K562 (cell line): ENCODE measurements around the gene SLC30A4. TPM values are rescaled to one million over a fixed set of nuclear protein-coding genes. Genes with fewer than 3 reads are reported as not detected.
A peak's percentile ranks its signal among the peaks of the same experiment; 100 is the strongest.

Experiments used
- ARID3A ChIP-seq: IDR thresholded peaks from 2 replicates; pipeline ENCODE4 v1.6.1; 2012; ENCODE audit warnings: low read depth, low read length, improper control_type of control experiment, borderline replicate concordance
- BDP1 ChIP-seq: IDR thresholded peaks from 3 replicates; pipeline ENCODE4 v1.6.1; 2011; ENCODE audit not compliant: insufficient read length, insufficient read depth
- CBX2 ChIP-seq: fragments of 200-600 bp; sonication (generic); IDR thresholded peaks from one replicate; pipeline ENCODE4 v1.6.1; 2012; ENCODE audit warnings: mild to moderate bottlenecking, low read length, inconsistent platforms; ENCODE audit not compliant: insufficient read depth, poor library complexity, severe bottlenecking
- CREM ChIP-seq: IDR thresholded peaks from 2 replicates; pipeline ENCODE4 v1.6.1; 2014; ENCODE audit warnings: antibody characterized with exemption, low read depth
- ELF4 ChIP-seq: fragments of 450-650 bp; formaldehyde crosslinking; IDR thresholded peaks from 2 replicates; pipeline ENCODE4 v1.4.0; 2022; ENCODE audit warnings: missing genetic modification characterization
- ETV5 ChIP-seq: sonication (generic); formaldehyde crosslinking; IDR thresholded peaks from 2 replicates; pipeline ENCODE4 v1.4.0; 2020; ENCODE audit warnings: low read depth, mild to moderate bottlenecking, missing genetic modification reagents
- FOS ChIP-seq: IDR thresholded peaks from 3 replicates; pipeline ENCODE4 v1.6.1; 2011; ENCODE audit not compliant: insufficient read length; ENCODE audit errors: extremely low read depth
- GABPB1 ChIP-seq: sonication (generic); formaldehyde crosslinking; IDR thresholded peaks from 2 replicates; pipeline ENCODE4 v1.8.0; 2022; ENCODE audit warnings: mild to moderate bottlenecking, missing genetic modification reagents
- HMG20A ChIP-seq: fragments of 450-650 bp; formaldehyde crosslinking; conservative IDR thresholded peaks from 2 replicates; pipeline ENCODE4 v1.4.0; 2020; ENCODE audit warnings: mild to moderate bottlenecking, mixed read lengths
- HNRNPUL1 ChIP-seq: fragments of 200-400 bp; formaldehyde crosslinking; IDR thresholded peaks from 2 replicates; pipeline ENCODE4 v1.6.1; 2017; ENCODE audit warnings: low read length
- KDM5B ChIP-seq: fragments of 200-600 bp; sonication (generic); IDR thresholded peaks from 2 replicates; pipeline ENCODE4 v1.6.1; 2012; ENCODE audit warnings: low read depth, mild to moderate bottlenecking, moderate library complexity, low read length, control low read depth, inconsistent platforms; ENCODE audit not compliant: insufficient replicate concordance
- MXD1 ChIP-seq: fragments of 250-450 bp; sonication (Bioruptor Pico); IDR thresholded peaks from 2 replicates; pipeline ENCODE4 v1.8.0; 2021; ENCODE audit warnings: borderline replicate concordance, mild to moderate bottlenecking, moderate library complexity; ENCODE audit not compliant: poor library complexity, severe bottlenecking
- NCOA6 ChIP-seq: fragments of 450-650 bp; IDR thresholded peaks from 2 replicates; pipeline ENCODE4 v1.6.1; 2017; ENCODE audit warnings: mild to moderate bottlenecking
- PML ChIP-seq: IDR thresholded peaks from 2 replicates; pipeline ENCODE4 v1.6.1; 2012; ENCODE audit warnings: low read length, inconsistent platforms
- POLR2H ChIP-seq: IDR thresholded peaks from 2 replicates; pipeline ENCODE4 v1.6.1; 2016; ENCODE audit warnings: missing genetic modification characterization, low read depth, mild to moderate bottlenecking, control low read depth, missing compliant biosample characterization, moderate library complexity
- PTBP1 ChIP-seq: fragments of 200-400 bp; formaldehyde crosslinking; IDR thresholded peaks from 2 replicates; pipeline ENCODE4 v1.6.1; 2017; ENCODE audit warnings: low read depth, low read length
- RUNX1 ChIP-seq: sonication (generic); IDR thresholded peaks from 2 replicates; pipeline ENCODE4 v1.6.1; 2016; ENCODE audit warnings: antibody characterized with exemption, low read depth
- SIN3A ChIP-seq, 2 experiments: fragments of 150-350 bp in 1 of 2; IDR thresholded peaks; 2 replicates each; pipeline ENCODE4 v1.6.1; 2011 to 2016; ENCODE audit warnings: borderline replicate concordance in 2 of 2, low read depth in 2 of 2, low read length in 2 of 2, mild to moderate bottlenecking in 2 of 2, moderate library complexity in 2 of 2; ENCODE audit not compliant: control insufficient read depth in 1 of 2
- SNIP1 ChIP-seq: fragments of 450-650 bp; IDR thresholded peaks from 2 replicates; pipeline ENCODE4 v1.7.1; 2017; ENCODE audit warnings: low read depth, mild to moderate bottlenecking
- TOE1 ChIP-seq, 2 experiments: fragments of 450-650 bp in 1 of 2; sonication (generic) in 1 of 2; formaldehyde crosslinking in 1 of 2; IDR thresholded peaks; 2 replicates each; pipeline versions ENCODE4 v1.7.1 to v1.8.0; 2016 to 2022; ENCODE audit warnings: borderline replicate concordance in 2 of 2, mild to moderate bottlenecking in 2 of 2, antibody characterized with exemption in 1 of 2, inconsistent platforms in 1 of 2, low read depth in 1 of 2, missing genetic modification reagents in 1 of 2, moderate library complexity in 1 of 2
- ZNF212 ChIP-seq: fragments of 450-650 bp; formaldehyde crosslinking; IDR thresholded peaks from 2 replicates; pipeline ENCODE4 v1.4.0; 2020; ENCODE audit warnings: mild to moderate bottlenecking
- ZNF311 ChIP-seq: fragments of 250-450 bp; sonication (Bioruptor Pico); IDR thresholded peaks from 2 replicates; pipeline ENCODE4 v1.4.0; 2020; ENCODE audit warnings: mild to moderate bottlenecking, moderate library complexity
- ZNF316 ChIP-seq: fragments of 450-650 bp; IDR thresholded peaks from 2 replicates; pipeline ENCODE4 v1.6.1; 2016
- ZNF644 ChIP-seq: fragments of 200-800 bp; sonication (Bioruptor generic); IDR thresholded peaks from 2 replicates; pipeline ENCODE4 v1.6.1; 2016; ENCODE audit warnings: low read depth, missing genetic modification characterization, missing compliant biosample characterization
- ZNF668 ChIP-seq: fragments of 250-450 bp; sonication (Bioruptor Pico); IDR thresholded peaks from 2 replicates; pipeline ENCODE4 v1.8.0; 2022; ENCODE audit warnings: mild to moderate bottlenecking, inconsistent platforms
- ZNF77 ChIP-seq: fragments of 250-450 bp; sonication (Bioruptor Pico); IDR thresholded peaks from 2 replicates; pipeline ENCODE4 v1.5.0; 2020
- polyA plus RNA-seq, 8 experiments: library from polyadenylated mRNA; depleted of rRNA in 4 of 8; stranded (reverse) in 5 of 8; unstranded in 3 of 8; fragments of >200 nt; fragmentation: Nextera tagmentation in 2 of 8; fragmentation: Illumina TruSeq in 1 of 8; extraction: Ambion mirVana in 2 of 8; extraction: Trizol in 1 of 8; gene quantifications; 2 replicates each; pipeline versions ENCODE4 v1.2.1 to v1.2.3, GENCODE V29; 2011 to 2014; ENCODE audit warnings: inconsistent platforms in 1 of 8, missing spikeins in 1 of 8
- total RNA-seq, 7 experiments: library from RNA; depleted of rRNA in 6 of 7; stranded (reverse); fragments of >200 nt in 6 of 7; fragmentation: Illumina TruSeq in 2 of 7; extraction: Trizol in 2 of 7; gene quantifications; 2 replicates each; pipeline versions ENCODE4 v1.2.1 to v1.2.3, GENCODE V29; 2011 to 2021; ENCODE audit warnings: low replicate concordance in 1 of 7
- TF ChIP-seq, protein P1 (sequence below), 2 experiments: fragments of 250-450 bp in 1 of 2; fragments of 450-650 bp in 1 of 2; sonication (Bioruptor Pico) in 1 of 2; IDR thresholded peaks; 2 replicates each; pipeline versions ENCODE4 v1.6.1 to v1.8.0; 2016 to 2021; ENCODE audit warnings: mild to moderate bottlenecking in 2 of 2, moderate library complexity in 2 of 2, missing compliant biosample characterization in 1 of 2, missing genetic modification characterization in 1 of 2

The SLC30A4 gene
- total and polyA plus RNA-seq, 9 of the 15 experiments (the other 6 are each of a cell fraction or from before 2014, with no cell fraction given), result 0.21 to 0.73 (median 0.36) TPM

DNA sequence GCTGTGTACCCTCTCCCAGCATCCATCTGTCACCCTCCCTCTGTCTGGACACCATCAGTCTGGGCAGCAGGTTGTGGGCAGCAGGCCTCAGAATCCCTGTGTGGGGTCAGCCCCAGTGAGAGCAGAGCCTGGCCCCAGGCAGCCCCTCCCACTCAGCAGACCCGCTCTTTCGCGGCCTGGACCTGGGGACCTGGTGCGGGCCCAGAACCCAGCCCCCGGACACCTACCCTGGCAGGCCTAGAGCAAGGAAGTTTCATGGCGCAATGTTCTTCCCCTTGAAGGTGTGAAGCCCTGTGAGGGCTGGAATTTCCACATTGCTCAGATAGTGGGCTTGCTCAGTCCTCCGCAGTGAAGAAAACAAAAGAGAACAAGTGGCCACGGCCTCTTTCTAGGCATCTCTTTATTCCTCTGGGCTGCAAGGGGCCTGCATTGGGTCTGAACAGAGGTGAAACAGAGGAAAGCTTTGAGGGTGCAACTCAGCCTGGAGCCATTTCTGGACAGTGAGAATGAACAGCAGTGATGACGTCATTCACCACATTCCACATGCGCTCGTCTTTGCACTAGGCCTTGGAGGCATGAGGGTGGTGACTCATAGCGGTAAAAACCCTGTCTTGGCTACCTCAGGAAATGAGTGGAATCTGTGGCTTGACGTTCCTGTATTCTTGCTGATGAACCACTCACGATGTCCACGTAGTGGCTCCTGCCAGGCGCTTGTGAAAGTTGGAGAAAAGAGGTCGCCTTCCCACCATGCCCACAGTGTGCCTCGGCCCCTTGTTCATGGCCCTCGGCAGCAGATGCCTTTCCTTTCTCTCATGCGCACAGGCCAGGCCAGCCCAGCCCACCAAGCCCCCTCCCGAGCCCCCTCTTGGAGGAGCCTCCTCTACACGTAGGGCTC, 66.1 kb downstream of the SLC30A4 start (continued):
- TF ChIP-seq PTBP1, result no peak
- no peak for TF ChIP-seq BDP1
- TF ChIP-seq SNIP1, result no peak
- no peak for TF ChIP-seq PML
- no peak for TF ChIP-seq HNRNPUL1
- no peak for TF ChIP-seq SIN3A (IDR thresholded peaks at IDR 0.05; ENCODE audit: borderline replicate concordance in 2 of 2, control insufficient read depth in 1 of 2, low read depth in 2 of 2, low read length in 2 of 2)
- no peak for TF ChIP-seq NCOA6
- peak; percentile 51 for TF ChIP-seq FOS
- TF ChIP-seq TOE1 (IDR thresholded peaks at IDR 0.05; ENCODE audit: borderline replicate concordance), result no peak
- TF ChIP-seq TOE1 (CRISPR knock-in tag; IDR thresholded peaks at IDR 0.05; ENCODE audit: borderline replicate concordance, low read depth), result no peak
- no peak for TF ChIP-seq MXD1 (CRISPR knock-in tag)
- TF ChIP-seq ZNF644, result no peak
- TF ChIP-seq, protein P1, sequence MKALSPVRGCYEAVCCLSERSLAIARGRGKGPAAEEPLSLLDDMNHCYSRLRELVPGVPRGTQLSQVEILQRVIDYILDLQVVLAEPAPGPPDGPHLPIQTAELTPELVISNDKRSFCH (CRISPR knock-in tag; IDR thresholded peaks at IDR 0.05), result no peak
- TF ChIP-seq, protein P1 (tag; IDR thresholded peaks at IDR 0.05), result no peak
- no peak for TF ChIP-seq ZNF77 (CRISPR knock-in tag)
- no peak for TF ChIP-seq GABPB1
- no peak for TF ChIP-seq ELF4 (CRISPR knock-in tag)
- no peak for TF ChIP-seq CBX2
- no peak for TF ChIP-seq ARID3A
- no peak for TF ChIP-seq ZNF316
- no peak for TF ChIP-seq ZNF311 (CRISPR knock-in tag)
- TF ChIP-seq HMG20A (CRISPR knock-in tag), result no peak
- no peak for TF ChIP-seq ZNF212 (CRISPR knock-in tag)
- peak; percentile 95 for TF ChIP-seq CREM
- no peak for TF ChIP-seq KDM5B
- TF ChIP-seq ETV5 (CRISPR knock-in tag), result no peak
- no peak for TF ChIP-seq RUNX1
- TF ChIP-seq ZNF668 (CRISPR knock-in tag), result no peak
- no peak for TF ChIP-seq POLR2H (tag)
